ENCODE measurements around the gene PARD3.

DNA sequence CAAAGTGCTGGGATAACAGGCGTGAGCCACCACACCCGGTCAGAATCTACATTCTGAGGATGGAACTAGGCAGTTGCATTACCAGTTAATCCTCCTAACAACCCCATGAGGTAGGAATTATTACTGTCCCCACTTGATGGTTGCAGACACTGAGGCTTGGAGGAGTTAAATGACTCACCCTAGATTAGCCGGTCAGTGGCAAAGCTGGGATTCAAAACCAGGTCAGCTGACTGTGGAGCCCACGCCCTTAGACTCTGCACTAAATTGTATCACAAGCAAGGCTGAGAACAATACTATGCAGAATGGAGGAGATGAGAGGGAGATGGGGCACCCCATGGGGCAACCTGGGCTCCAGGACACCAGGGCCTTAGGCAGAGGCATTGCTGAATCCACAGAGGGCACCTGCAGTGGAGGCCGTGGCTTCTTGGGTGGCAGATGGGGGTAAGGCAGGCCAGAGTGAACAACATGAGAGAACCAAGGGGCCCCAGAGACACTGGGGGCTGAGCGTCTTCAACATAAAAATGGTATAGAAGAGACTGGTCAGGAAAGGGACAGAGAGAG, 723.4 kb downstream of the PARD3 start:
- TF ChIP-seq, protein P1, sequence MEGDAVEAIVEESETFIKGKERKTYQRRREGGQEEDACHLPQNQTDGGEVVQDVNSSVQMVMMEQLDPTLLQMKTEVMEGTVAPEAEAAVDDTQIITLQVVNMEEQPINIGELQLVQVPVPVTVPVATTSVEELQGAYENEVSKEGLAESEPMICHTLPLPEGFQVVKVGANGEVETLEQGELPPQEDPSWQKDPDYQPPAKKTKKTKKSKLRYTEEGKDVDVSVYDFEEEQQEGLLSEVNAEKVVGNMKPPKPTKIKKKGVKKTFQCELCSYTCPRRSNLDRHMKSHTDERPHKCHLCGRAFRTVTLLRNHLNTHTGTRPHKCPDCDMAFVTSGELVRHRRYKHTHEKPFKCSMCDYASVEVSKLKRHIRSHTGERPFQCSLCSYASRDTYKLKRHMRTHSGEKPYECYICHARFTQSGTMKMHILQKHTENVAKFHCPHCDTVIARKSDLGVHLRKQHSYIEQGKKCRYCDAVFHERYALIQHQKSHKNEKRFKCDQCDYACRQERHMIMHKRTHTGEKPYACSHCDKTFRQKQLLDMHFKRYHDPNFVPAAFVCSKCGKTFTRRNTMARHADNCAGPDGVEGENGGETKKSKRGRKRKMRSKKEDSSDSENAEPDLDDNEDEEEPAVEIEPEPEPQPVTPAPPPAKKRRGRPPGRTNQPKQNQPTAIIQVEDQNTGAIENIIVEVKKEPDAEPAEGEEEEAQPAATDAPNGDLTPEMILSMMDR (IDR thresholded peaks at IDR 0.05; ENCODE audit: low read depth, low read length, poor library complexity, severe bottlenecking) = no peak
- no peak for TF ChIP-seq EZH2phosphoT487 (IDR thresholded peaks at IDR 0.05; ENCODE audit: borderline replicate concordance, low read length)
